ENCODE results near the gene TBX5. TPM values are rescaled to one million over a fixed set of nuclear protein-coding genes. Genes with fewer than 3 reads are reported as not detected.
A peak's percentile ranks its signal among the peaks of the same experiment; 100 is the strongest.

Gene TBX5
- total and polyA plus RNA-seq, 8 donors, result 16.8 to 63.0 (median 55.4) TPM

- Histone ChIP-seq H3K36me3 (no peaks in the 10 kb centered on the region), H3K27ac (no peak overlapping the region), H3K9me3 (no peaks in the 10 kb centered on the region), H3K4me3 (no peak overlapping the region), H3K27me3 (peaks cover 38 to 84% of the 10 kb centered on the region in 2 donors), H3K4me1 (no peaks in the 10 kb centered on the region)
- intact Hi-C loops (cut with DNase I), result no loop called here
- no peak for TF ChIP-seq CTCF (IDR thresholded peaks at IDR 0.05)
- DNase-seq, result no peak
- no peak for ATAC-seq
Observed at GRCh38 chr12:114440270-114441038, 34.5 kb upstream of the TBX5 start.

- H3K4me3 ChIP-seq, result no peak overlapping the region
- H3K36me3 ChIP-seq, result no peaks in the 10 kb centered on the region
- H3K27me3 ChIP-seq, result peaks cover 37 to 77% of the 10 kb centered on the region in 2 donors
- H3K27ac ChIP-seq, result no peak overlapping the region
- no peaks in the 10 kb centered on the region for H3K9me3 ChIP-seq
- DNase-seq (peak in 1 of 4 donors; percentile 59), ATAC-seq (no peak)
- no peak for TF ChIP-seq CTCF (IDR thresholded peaks at IDR 0.05)
- intact Hi-C loops (cut with DNase I), result no loop called here
- H3K4me1 ChIP-seq, result no peaks in the 10 kb centered on the region
Observed at GRCh38 chr12:114439817-114440216, 33.9 kb upstream of the TBX5 start.

GRCh38 chr12:114439261-114439683 lies 33.3 kb upstream of the TBX5 start:
- TF ChIP-seq CTCF (IDR thresholded peaks at IDR 0.05), result no peak
- DNase-seq, result no peak
- intact Hi-C loops (cut with DNase I), result no loop called here
- Histone ChIP-seq H3K27me3 (peaks cover 31 to 72% of the 10 kb centered on the region in 2 donors), H3K9me3 (no peaks in the 10 kb centered on the region), H3K4me1 (no peaks in the 10 kb centered on the region), H3K27ac (no peak overlapping the region), H3K36me3 (no peaks in the 10 kb centered on the region), H3K4me3 (no peak overlapping the region)
- ATAC-seq, result no peak

GRCh38 chr12:114438635-114439256 lies 32.8 kb upstream of the TBX5 start:
- intact Hi-C loops (cut with DNase I), result no loop called here
- ATAC-seq, result no peak
- no peak overlapping the region for H3K27ac ChIP-seq
- H3K27me3 ChIP-seq, result peaks cover 26 to 67% of the 10 kb centered on the region in 2 donors
- TF ChIP-seq CTCF (IDR thresholded peaks at IDR 0.05), result no peak
- DNase-seq, result no peak
- no peaks in the 10 kb centered on the region for H3K36me3 ChIP-seq
- H3K4me3 ChIP-seq, result no peak overlapping the region
- no peaks in the 10 kb centered on the region for H3K4me1 ChIP-seq
- no peaks in the 10 kb centered on the region for H3K9me3 ChIP-seq

- no peak overlapping the region for H3K4me3 ChIP-seq
- no peaks in the 10 kb centered on the region for H3K36me3 ChIP-seq
- ATAC-seq (no peak), DNase-seq (peak in 1 of 4 donors; percentile 73)
- H3K4me1 ChIP-seq, result no peaks in the 10 kb centered on the region
- no peak overlapping the region for H3K27ac ChIP-seq
- no peak for TF ChIP-seq CTCF (IDR thresholded peaks at IDR 0.05)
- H3K9me3 ChIP-seq, result no peaks in the 10 kb centered on the region
- intact Hi-C loops (cut with DNase I), result no loop called here
- H3K27me3 ChIP-seq, result peaks cover 5 to 37% of the 10 kb centered on the region in 2 donors
Observed at GRCh38 chr12:114434341-114434740, 28.4 kb upstream of the TBX5 start.
